ENCODE data around the gene TBC1D20.

- TF ChIP-seq CTCF (conservative IDR thresholded peaks at IDR 0.05; ENCODE audit: low read depth in 2 of 2) (no peak), REST (IDR thresholded peaks at IDR 0.05; ENCODE audit: unreplicated experiment) (no peak)
These were observed 40.9 kb upstream of the TBC1D20 start for GRCh38 chr20:503048-503737.

All from GM23338 (cell line).